ENCODE measurements around the gene C18orf63.

C18orf63 gene

GRCh38 chr18:74376523-74376922 lies 60.9 kb downstream of the C18orf63 start:
- DNase-seq (ENCODE audit: low read depth, low spot score): peak; percentile 44

DNA sequence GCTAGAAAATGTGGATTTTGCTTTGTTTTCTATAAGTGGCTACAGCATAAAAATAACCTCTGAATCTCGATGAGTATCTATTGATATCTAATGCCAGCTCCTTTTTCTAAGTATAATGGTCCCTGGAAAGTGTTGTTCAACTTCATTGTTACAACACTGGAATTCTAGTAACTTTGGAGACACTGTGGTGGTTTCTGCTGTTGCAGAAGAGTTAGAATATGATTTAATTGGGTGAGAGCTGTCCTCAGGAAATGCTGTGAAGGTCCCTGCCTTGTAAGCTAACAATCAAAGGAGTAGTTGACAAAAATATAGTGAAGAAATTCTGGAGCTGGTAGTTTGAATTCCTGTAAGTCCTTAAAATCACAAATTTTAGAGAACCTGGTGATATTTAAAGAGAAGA lies 62.1 kb downstream of the C18orf63 start:
- DNase-seq (ENCODE audit: low read depth, low spot score): no peak

GRCh38 chr18:74378179-74378682 lies 62.6 kb downstream of the C18orf63 start:
- no peak for DNase-seq (ENCODE audit: low read depth, low spot score)

DNA sequence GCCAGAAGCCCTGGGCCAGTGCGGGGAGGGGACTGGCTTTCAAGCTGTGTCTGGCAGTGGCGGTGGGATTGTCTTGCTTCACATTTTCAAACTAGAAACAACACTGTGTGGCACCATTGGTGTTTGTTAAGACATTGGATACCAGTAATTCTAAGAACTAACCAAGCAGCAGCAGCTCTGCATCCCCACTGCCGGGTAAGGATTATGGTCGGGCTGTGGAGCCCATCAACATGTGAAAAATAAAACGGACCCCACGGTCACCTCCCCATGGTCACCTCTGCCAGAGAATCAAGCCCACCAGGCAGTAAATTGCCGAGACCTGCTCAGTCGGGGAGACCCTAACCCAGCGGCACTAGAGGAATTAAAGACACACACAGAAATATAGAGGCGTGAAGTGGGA lies 65.3 kb downstream of the C18orf63 start:
- no peak for DNase-seq (ENCODE audit: low read depth, low spot score)

GRCh38 chr18:74381621-74382295 lies 66.1 kb downstream of the C18orf63 start:
- no peak for DNase-seq (ENCODE audit: low read depth, low spot score)

DNA sequence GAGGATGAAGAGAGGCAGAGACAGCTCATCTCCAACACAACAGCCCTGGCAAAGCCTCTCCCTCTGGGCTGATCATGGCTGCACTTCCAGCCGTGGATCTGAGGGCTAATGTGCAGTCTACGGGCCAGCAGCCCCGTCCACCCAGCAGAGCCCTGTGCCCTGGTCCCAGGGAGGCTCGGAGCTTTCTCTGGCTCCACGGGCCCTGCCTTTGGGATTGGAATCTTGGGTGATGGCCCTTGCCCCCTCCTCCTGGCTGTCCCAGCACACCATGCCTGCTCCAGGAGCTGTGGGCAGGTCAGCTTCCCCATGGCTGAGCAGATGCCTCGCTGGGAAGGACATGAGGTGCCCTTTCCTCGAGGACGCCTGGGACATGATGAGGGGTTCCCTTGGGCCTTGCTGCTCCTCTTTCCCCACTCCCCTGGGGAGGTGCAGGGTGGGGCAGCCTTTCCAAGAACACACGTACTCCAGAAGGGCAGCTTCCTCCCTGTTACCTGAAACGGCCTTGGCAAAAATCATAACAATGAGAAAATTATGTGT lies 66.9 kb downstream of the C18orf63 start:
- no peak for DNase-seq (ENCODE audit: low read depth, low spot score)

DNA sequence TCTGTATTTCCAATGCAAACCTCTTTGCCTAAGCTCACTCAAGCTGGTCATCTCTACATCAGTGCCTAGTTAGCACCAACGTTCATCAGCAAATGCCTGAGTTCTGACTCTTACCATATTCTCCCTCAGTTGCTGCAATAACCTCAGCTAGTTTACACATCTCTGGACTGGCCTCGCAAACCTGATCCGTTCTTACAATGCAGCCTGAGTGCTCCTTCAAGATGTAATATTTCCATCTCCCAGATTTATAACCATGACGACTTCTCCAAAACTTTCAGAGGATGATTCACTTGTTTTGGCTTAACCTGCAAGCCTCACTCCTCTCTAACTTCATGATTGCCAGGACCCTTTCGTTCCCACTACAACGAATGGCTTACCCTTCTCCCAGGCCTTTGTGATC lies 71.7 kb downstream of the C18orf63 start:
- DNase-seq (ENCODE audit: low read depth, low spot score): no peak

DNA sequence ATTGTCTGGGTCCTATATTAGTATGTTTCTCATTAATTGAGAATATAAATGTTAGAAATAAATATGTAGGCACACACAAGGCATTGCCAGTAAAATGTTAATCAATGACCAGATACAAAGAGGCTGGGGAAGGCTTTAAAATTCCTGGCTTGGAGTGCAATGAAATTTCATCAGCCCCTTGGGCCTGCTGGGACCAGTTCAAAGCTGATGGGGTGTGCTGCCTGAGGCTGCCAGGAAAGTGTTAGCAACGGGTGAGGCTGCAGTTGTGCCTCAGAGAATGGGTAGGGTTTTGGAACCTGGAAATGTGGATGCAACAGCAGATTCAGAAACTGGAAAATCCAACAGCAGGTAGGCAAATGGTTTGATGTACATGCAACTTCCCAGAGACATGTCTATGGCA lies 72.6 kb downstream of the C18orf63 start:
- no peak for DNase-seq (ENCODE audit: low read depth, low spot score)

GRCh38 chr18:74389171-74389927 lies 73.7 kb downstream of the C18orf63 start:
- peak; percentile 48 for DNase-seq (ENCODE audit: low read depth, low spot score)

- no peak for DNase-seq (ENCODE audit: low read depth, low spot score)
These were observed 74.4 kb downstream of the C18orf63 start for GRCh38 chr18:74389991-74390390.

GRCh38 chr18:74390900-74391299 lies 75.3 kb downstream of the C18orf63 start:
- DNase-seq (ENCODE audit: low read depth, low spot score): no peak

GRCh38 chr18:74392323-74392722 lies 76.7 kb downstream of the C18orf63 start:
- no peak for DNase-seq (ENCODE audit: low read depth, low spot score)

- DNase-seq (ENCODE audit: low read depth, low spot score): no peak
These were observed 79.4 kb downstream of the C18orf63 start for GRCh38 chr18:74395006-74395405.

DNA sequence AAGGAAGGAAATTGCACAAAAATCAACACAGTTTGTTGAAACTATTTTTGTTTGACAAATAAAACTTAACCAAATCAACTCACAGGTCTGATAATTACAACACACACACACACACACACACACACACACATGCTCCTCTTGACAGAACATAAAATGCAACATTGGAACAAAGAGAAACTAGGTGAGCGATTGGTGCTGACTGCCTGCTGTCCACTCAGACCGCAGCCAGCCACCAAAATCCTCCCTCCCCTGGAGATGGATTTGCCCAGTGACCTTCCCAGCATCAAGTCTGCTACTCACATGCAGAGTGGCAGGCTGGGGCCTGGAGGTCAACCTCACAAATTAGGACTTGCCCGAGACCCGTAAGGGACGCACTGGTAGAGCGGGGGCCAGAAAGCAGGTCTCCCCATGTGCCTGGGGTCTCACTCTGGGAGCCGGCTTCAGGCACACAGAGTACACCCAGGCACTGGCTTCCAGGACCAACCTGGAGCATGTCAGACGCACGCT lies 80.1 kb downstream of the C18orf63 start:
- no peak for DNase-seq (ENCODE audit: low read depth, low spot score)

DNA sequence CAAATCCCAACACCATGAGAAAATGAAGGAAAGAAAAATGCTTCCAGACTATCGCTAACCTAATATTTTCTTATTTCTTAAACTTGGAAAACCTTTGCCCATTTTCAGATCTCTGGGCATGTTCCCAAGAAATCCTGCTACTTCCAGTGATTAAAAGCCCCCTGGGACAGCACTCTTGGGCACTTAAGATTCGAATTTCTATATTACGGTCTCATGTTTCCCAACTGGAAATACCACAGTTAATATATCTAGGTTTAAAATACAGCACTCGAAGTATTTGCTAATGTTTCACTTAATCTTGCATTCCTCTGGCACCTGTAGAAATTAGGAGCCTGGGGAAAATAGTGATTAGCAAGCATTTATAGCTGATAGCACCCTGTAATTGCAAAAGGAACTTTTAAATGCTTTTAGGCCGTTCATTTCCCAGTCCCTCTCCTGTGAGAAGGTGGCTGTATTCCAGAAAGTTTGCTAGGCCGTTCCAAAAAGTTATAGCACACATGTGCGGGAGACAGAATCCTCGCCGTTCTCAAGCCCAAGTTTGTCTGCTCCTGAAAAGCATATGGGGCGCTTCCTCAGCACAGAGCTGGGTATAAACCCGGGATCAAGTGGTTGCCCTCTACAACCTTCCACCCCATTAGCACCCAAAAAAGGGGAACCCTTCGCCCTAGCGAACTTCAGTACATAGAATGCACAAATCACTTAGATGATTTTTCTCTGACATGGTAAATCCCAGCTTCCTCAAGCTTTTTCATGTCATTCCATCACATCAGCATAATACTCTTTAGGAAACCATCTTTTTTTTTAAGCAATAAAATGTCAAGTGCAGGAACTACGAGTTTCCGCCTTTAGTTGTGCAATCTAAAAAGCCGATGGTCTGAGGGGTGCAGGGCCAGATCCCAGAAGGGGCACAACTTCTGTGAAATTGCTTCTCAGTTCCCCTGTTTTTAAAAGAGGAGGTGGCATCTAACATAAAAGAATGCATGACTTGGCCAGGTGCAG lies 80.8 kb downstream of the C18orf63 start:
- no peak for DNase-seq (ENCODE audit: low read depth, low spot score)

GRCh38 chr18:74397572-74397971 lies 81.9 kb downstream of the C18orf63 start:
- DNase-seq (ENCODE audit: low read depth, low spot score): no peak

DNA sequence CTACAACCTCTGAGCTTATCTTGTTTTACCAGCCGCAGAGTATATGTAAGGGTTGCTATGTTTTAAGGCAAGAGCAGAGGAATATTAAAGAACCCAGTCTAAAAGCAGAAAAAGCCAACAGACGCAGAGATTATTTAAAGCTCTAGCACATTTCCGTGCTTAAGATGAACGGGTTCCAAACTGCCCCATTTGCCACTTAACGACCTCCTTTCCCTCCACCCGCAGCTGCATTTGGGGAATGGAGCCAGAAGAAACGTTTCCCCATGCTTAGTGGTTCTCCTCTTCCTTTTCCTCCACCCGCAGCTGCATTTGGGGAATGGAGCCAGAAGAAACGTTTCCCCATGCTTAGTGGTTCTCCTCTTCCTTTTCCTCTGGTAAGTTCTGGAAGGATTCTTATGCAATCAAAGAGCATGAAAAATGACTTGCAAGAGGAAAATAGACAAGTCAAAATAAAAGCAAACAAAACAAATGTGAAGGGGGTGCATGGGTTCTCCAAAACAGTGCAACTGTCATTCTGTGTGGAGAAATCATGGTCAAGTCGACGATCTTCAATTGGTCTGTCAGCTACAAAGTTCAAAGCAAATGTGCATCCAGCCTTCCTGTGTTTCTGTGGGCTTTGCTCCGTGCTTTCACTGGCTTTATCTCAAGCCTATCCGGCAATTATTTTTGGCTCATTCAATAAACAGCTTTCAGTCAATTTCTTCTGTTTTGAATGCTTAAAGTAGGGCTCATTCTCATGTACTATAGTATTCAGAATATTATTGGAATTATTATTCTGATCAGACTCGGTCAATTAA lies 83.7 kb downstream of the C18orf63 start:
- no peak for DNase-seq (ENCODE audit: low read depth, low spot score)

- no peak for DNase-seq (ENCODE audit: low read depth, low spot score)
These were observed 85.2 kb downstream of the C18orf63 start for GRCh38 chr18:74400813-74401212.

GRCh38 chr18:74402806-74403433 lies 87.3 kb downstream of the C18orf63 start:
- peak; percentile 80 for DNase-seq (ENCODE audit: low read depth, low spot score)

DNA sequence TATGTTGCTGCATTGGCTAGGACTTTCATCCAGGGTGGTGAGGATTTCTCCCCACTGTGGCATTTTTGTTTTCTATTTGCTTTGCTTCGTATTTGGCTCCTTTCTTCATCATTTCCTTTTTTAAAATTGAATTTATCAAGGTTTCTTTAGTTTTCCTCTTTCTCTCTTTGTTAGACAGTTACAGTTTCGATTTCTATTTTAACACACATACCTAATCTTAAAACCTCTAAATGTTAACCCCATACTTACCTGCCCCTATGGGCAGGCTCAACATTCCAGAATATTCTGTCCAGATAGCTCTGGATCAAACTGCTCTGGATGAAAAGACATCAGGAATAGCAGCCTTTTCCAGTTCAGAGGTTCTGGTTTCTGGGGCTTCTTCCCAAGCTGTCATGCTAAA lies 92.2 kb downstream of the C18orf63 start:
- no peak for DNase-seq (ENCODE audit: low read depth, low spot score)

All from ELF-1 (cell line).